A549 (cell line): ENCODE results near the gene RTP5.
"Not testable (repeated sequence)": the region's sequence is repeated elsewhere in the genome, so short reads cannot be mapped to it uniquely, and the experiment has no call there.

Experiments used
- CBX8 ChIP-seq: fragments of 200-600 bp; sonication (generic); IDR thresholded peaks from 2 replicates; pipeline ENCODE4 v1.6.1; 2016
- CEBPB ChIP-seq, 2 experiments: fragments of >200 bp in 1 of 2; sonication (Bioruptor Twin) in 1 of 2; formaldehyde crosslinking in 1 of 2; IDR thresholded peaks; 2 replicates each; pipeline ENCODE4 v1.6.1; 2012 to 2016
- CTCF ChIP-seq: fragments of >200 bp; sonication (Bioruptor Twin); formaldehyde crosslinking; IDR thresholded peaks from 3 replicates; pipeline ENCODE4 v1.5.1; 2016
- EHMT2 ChIP-seq: fragments of 200-600 bp; sonication (generic); IDR thresholded peaks from 2 replicates; pipeline ENCODE4 v1.6.1; 2016; ENCODE audit warnings: antibody characterized with exemption, low read depth, mild to moderate bottlenecking, moderate library complexity
- EP300 ChIP-seq, 2 experiments: fragments of >200 bp; sonication (Bioruptor Twin); formaldehyde crosslinking; IDR thresholded peaks; 2 replicates in 1 of 2; 3 replicates in 1 of 2; pipeline ENCODE4 v1.6.1; 2016 to 2017
- FOSB ChIP-seq: fragments of 250-450 bp; sonication (Bioruptor Pico); IDR thresholded peaks from 2 replicates; pipeline ENCODE4 v1.5.0; 2020; ENCODE audit warnings: mild to moderate bottlenecking, moderate library complexity
- KDM1A ChIP-seq: fragments of 200-600 bp; sonication (generic); IDR thresholded peaks from 2 replicates; pipeline ENCODE4 v1.6.1; 2016; ENCODE audit warnings: low read depth, mild to moderate bottlenecking
- MAFK ChIP-seq: fragments of 450-650 bp; IDR thresholded peaks from 2 replicates; pipeline ENCODE4 v1.6.1; 2014; ENCODE audit not compliant: partially characterized antibody
- PHF8 ChIP-seq: fragments of 200-600 bp; sonication (generic); IDR thresholded peaks from 2 replicates; pipeline ENCODE4 v1.6.1; 2016; ENCODE audit warnings: low read depth, mild to moderate bottlenecking, antibody characterized with exemption, moderate library complexity, borderline replicate concordance
- POLR2A ChIP-seq: IDR thresholded peaks from 2 replicates; pipeline ENCODE4 v1.6.1; 2012; ENCODE audit warnings: mild to moderate bottlenecking, low read length
- REST ChIP-seq: fragments of 200-600 bp; sonication (generic); IDR thresholded peaks from 2 replicates; pipeline ENCODE4 v1.6.1; 2016; ENCODE audit warnings: antibody characterized with exemption, mild to moderate bottlenecking, moderate library complexity
- SREBF2 ChIP-seq: fragments of 450-650 bp; IDR thresholded peaks from 2 replicates; pipeline ENCODE4 v1.6.1; 2014; ENCODE audit warnings: mild to moderate bottlenecking, moderate library complexity

DNA sequence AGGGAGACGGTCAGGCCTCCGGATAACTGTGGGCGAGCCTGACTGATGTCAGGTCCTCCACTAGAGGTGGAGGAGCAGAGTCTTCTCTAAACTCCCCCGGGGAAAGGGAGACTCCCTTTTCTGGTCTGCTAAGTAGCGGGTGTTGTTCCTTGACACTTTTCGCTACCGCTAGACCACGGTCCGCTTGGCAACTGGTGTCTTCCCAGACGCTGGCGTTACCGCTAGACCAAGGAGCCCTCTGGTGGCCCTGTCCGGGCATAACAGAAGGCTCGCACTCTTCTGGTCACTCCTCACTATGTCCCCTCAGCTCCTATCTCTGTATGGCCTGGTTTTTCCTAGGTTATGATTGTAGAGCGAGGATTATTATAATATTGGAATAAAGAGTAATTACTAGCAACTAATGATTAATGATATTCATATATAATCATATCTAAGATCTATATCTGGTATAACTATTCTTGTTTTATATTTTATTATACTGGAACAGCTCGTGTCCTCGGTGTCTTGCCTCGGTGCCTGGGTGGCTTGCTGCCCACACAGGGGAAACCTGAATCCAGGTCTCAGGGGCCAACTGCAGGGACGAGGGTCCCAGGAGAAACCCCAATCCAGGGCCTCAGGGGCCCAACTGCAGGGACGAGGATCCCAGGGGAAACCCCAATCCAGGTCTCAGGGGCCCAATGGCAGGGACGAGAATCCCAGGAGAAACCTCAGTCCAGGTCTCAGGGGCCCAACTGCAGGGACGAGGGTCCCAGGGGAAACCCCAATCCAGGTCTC lies 6.4 kb downstream of the RTP5 start:
- TF ChIP-seq POLR2A; CBX8; EP300 (IDR thresholded peaks at IDR 0.05); SREBF2; PHF8; KDM1A; EHMT2; MAFK; CEBPB (IDR thresholded peaks at IDR 0.05); FOSB (CRISPR knock-in tag); REST: not testable (repeated sequence)
- TF ChIP-seq CTCF = peak; percentile 25
